ENCODE data around the gene DDX21.

The DDX21 gene

DNA sequence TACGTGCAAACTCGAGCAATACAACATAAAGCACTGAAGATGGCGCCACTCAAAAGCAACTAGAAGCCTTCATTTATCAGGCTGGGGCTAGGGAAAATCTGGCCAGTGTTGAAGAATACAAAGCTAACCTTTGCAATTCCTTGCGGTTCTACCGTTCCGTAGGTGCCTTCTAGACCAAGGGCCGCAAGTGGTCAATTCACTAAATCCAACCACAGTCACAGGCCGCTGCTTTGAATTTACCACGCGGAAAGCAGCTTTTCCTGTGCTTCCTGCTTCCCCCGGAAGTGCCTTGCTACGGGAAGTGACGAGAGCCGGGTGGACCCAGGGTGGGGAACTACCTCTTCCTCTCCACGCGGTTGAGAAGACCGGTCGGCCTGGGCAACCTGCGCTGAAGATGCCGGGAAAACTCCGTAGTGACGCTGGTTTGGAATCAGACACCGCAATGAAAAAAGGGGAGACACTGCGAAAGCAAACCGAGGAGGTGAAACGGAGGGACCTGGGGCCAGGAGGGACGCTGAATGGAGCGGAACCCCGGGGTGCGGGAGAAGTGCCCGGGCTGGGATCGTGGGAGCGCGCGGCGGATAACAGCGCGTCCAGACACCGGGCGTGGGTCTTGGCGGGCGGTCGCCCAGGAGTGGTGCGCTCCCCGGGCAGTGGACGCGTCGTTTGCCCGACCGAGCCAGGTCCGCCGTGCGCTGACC is at the start of gene DDX21 (continued):
- no peak for TF ChIP-seq ZNF132 (tag by site-specific recombination; IDR thresholded peaks at IDR 0.05; ENCODE audit: borderline replicate concordance)
- TF ChIP-seq ZNF514 (tag by site-specific recombination; IDR thresholded peaks at IDR 0.05): no peak
- TF ChIP-seq, protein P1, sequence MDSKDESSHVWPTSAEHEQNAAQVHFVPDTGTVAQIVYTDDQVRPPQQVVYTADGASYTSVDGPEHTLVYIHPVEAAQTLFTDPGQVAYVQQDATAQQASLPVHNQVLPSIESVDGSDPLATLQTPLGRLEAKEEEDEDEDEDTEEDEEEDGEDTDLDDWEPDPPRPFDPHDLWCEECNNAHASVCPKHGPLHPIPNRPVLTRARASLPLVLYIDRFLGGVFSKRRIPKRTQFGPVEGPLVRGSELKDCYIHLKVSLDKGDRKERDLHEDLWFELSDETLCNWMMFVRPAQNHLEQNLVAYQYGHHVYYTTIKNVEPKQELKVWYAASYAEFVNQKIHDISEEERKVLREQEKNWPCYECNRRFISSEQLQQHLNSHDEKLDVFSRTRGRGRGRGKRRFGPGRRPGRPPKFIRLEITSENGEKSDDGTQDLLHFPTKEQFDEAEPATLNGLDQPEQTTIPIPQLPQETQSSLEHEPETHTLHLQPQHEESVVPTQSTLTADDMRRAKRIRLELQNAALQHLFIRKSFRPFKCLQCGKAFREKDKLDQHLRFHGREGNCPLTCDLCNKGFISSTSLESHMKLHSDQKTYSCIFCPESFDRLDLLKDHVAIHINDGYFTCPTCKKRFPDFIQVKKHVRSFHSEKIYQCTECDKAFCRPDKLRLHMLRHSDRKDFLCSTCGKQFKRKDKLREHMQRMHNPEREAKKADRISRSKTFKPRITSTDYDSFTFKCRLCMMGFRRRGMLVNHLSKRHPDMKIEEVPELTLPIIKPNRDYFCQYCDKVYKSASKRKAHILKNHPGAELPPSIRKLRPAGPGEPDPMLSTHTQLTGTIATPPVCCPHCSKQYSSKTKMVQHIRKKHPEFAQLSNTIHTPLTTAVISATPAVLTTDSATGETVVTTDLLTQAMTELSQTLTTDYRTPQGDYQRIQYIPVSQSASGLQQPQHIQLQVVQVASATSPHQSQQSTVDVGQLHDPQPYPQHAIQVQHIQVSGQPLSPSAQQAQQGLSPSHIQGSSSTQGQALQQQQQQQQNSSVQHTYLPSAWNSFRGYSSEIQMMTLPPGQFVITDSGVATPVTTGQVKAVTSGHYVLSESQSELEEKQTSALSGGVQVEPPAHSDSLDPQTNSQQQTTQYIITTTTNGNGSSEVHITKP (tag by site-specific recombination; IDR thresholded peaks at IDR 0.05): peak; percentile 84
- TF ChIP-seq BCL11B (tag by site-specific recombination; IDR thresholded peaks at IDR 0.05; ENCODE audit: low read depth): no peak
- 0 out of 2 replicates have a peak, but pooled peaks have one; percentile 55 for TF ChIP-seq ZNF324 (tag by site-specific recombination; IDR thresholded peaks at IDR 0.05)
- no peak for TF ChIP-seq ZNF521 (tag by site-specific recombination; IDR thresholded peaks at IDR 0.05)
- TF ChIP-seq, protein P2, sequence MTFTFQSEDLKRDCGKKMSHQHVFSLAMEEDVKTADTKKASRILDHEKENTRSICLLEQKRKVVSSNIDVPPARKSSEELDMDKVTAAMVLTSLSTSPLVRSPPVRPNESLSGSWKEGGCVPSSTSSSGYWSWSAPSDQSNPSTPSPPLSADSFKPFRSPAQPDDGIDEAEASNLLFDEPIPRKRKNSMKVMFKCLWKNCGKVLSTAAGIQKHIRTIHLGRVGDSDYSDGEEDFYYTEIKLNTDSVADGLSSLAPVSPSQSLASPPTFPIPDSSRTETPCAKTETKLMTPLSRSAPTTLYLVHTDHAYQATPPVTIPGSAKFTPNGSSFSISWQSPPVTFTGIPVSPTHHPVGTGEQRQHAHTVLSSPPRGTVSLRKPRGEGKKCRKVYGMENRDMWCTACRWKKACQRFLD (tag by site-specific recombination; IDR thresholded peaks at IDR 0.05): peak; percentile 95
- TF ChIP-seq GLI2 (tag by site-specific recombination; IDR thresholded peaks at IDR 0.05; ENCODE audit: borderline replicate concordance, low read depth): no peak
- TF ChIP-seq, protein P3, sequence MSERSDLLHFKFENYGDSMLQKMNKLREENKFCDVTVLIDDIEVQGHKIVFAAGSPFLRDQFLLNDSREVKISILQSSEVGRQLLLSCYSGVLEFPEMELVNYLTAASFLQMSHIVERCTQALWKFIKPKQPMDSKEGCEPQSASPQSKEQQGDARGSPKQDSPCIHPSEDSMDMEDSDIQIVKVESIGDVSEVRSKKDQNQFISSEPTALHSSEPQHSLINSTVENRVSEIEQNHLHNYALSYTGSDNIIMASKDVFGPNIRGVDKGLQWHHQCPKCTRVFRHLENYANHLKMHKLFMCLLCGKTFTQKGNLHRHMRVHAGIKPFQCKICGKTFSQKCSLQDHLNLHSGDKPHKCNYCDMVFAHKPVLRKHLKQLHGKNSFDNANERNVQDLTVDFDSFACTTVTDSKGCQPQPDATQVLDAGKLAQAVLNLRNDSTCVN (tag by site-specific recombination; optimal IDR thresholded peaks at IDR 0.05): peak; percentile 96
- TF ChIP-seq ZNF596 (tag by site-specific recombination; IDR thresholded peaks at IDR 0.05): no peak
- no peak for TF ChIP-seq IKZF3 (tag by site-specific recombination; IDR thresholded peaks at IDR 0.05)
- TF ChIP-seq OVOL3 (tag by site-specific recombination; IDR thresholded peaks at IDR 0.05): no peak; the same call in 1 of the 2 replicates
- TF ChIP-seq ZNF776 (tag by site-specific recombination; IDR thresholded peaks at IDR 0.05; ENCODE audit: borderline replicate concordance): no peak
- TF ChIP-seq ZFP69B (tag by site-specific recombination; IDR thresholded peaks at IDR 0.05): peak; percentile 92
- no peak for TF ChIP-seq ZNF792 (tag by site-specific recombination; IDR thresholded peaks at IDR 0.05)
- no peak for TF ChIP-seq ZBTB48 (tag by site-specific recombination; IDR thresholded peaks at IDR 0.05)
- no peak; the same call in 1 of the 2 replicates for TF ChIP-seq KLF16 (tag by site-specific recombination; IDR thresholded peaks at IDR 0.05)
- TF ChIP-seq, protein P4, sequence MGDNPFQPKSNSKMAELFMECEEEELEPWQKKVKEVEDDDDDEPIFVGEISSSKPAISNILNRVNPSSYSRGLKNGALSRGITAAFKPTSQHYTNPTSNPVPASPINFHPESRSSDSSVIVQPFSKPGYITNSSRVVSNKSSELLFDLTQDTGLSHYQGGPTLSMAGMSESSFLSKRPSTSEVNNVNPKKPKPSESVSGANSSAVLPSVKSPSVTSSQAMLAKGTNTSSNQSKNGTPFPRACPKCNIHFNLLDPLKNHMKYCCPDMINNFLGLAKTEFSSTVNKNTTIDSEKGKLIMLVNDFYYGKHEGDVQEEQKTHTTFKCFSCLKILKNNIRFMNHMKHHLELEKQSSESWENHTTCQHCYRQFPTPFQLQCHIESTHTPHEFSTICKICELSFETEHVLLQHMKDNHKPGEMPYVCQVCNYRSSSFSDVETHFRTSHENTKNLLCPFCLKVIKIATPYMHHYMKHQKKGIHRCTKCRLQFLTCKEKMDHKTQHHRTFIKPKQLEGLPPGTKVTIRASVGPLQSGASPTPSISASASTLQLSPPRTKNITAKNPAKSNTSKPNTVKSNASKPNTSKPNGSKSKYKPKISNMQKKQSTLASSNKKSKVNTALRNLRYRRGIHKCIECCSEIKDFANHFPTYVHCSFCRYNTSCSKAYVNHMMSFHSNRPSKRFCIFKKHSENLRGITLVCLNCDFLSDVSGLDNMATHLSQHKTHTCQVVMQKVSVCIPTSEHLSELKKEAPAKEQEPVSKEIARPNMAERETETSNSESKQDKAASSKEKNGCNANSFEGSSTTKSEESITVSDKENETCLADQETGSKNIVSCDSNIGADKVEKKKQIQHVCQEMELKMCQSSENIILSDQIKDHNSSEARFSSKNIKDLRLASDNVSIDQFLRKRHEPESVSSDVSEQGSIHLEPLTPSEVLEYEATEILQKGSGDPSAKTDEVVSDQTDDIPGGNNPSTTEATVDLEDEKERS (tag by site-specific recombination; IDR thresholded peaks at IDR 0.05): no peak
- peak; percentile 93 for TF ChIP-seq ZBTB17 (tag by site-specific recombination; IDR thresholded peaks at IDR 0.05)
- no peak for TF ChIP-seq ZNF548 (tag by site-specific recombination; IDR thresholded peaks at IDR 0.05)
- TF ChIP-seq, protein P5, sequence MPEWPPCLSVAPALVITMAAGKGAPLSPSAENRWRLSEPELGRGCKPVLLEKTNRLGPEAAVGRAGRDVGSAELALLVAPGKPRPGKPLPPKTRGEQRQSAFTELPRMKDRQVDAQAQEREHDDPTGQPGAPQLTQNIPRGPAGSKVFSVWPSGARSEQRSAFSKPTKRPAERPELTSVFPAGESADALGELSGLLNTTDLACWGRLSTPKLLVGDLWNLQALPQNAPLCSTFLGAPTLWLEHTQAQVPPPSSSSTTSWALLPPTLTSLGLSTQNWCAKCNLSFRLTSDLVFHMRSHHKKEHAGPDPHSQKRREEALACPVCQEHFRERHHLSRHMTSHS (tag by site-specific recombination; IDR thresholded peaks at IDR 0.05): no peak
- no peak for TF ChIP-seq MYNN (tag by site-specific recombination; IDR thresholded peaks at IDR 0.05; ENCODE audit: borderline replicate concordance)
- TF ChIP-seq, protein P6, sequence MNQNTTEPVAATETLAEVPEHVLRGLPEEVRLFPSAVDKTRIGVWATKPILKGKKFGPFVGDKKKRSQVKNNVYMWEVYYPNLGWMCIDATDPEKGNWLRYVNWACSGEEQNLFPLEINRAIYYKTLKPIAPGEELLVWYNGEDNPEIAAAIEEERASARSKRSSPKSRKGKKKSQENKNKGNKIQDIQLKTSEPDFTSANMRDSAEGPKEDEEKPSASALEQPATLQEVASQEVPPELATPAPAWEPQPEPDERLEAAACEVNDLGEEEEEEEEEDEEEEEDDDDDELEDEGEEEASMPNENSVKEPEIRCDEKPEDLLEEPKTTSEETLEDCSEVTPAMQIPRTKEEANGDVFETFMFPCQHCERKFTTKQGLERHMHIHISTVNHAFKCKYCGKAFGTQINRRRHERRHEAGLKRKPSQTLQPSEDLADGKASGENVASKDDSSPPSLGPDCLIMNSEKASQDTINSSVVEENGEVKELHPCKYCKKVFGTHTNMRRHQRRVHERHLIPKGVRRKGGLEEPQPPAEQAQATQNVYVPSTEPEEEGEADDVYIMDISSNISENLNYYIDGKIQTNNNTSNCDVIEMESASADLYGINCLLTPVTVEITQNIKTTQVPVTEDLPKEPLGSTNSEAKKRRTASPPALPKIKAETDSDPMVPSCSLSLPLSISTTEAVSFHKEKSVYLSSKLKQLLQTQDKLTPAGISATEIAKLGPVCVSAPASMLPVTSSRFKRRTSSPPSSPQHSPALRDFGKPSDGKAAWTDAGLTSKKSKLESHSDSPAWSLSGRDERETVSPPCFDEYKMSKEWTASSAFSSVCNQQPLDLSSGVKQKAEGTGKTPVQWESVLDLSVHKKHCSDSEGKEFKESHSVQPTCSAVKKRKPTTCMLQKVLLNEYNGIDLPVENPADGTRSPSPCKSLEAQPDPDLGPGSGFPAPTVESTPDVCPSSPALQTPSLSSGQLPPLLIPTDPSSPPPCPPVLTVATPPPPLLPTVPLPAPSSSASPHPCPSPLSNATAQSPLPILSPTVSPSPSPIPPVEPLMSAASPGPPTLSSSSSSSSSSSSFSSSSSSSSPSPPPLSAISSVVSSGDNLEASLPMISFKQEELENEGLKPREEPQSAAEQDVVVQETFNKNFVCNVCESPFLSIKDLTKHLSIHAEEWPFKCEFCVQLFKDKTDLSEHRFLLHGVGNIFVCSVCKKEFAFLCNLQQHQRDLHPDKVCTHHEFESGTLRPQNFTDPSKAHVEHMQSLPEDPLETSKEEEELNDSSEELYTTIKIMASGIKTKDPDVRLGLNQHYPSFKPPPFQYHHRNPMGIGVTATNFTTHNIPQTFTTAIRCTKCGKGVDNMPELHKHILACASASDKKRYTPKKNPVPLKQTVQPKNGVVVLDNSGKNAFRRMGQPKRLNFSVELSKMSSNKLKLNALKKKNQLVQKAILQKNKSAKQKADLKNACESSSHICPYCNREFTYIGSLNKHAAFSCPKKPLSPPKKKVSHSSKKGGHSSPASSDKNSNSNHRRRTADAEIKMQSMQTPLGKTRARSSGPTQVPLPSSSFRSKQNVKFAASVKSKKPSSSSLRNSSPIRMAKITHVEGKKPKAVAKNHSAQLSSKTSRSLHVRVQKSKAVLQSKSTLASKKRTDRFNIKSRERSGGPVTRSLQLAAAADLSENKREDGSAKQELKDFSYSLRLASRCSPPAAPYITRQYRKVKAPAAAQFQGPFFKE (tag by site-specific recombination; IDR thresholded peaks at IDR 0.05; ENCODE audit: borderline replicate concordance): no peak

Data from HEK293 (cell line).